ENCODE results near the gene HIPK4.

DNA sequence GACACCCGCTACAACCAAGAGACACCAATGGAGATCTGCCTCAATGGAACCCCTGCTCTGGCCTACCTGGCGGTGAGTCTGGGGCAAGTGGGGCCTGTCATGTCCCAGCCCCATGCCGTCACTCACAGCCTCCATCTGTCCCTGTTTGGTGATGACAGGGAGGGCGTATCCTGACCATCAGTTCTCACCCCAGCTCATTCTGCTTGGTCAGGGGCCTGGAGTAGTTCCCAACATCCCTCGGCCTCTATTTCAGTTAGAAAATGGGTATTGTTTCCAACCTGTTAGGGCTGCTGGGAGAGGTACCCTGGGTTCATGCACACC is 18.2 kb downstream of the HIPK4 start:
- TF ChIP-seq ZNF121 (CRISPR knock-in tag; conservative IDR thresholded peaks at IDR 0.05) (no peak), CTCF (IDR thresholded peaks at IDR 0.05 in 2 of 3, conservative IDR thresholded peaks at IDR 0.05 in 1 of 3; ENCODE audit: insufficient read depth in 2 of 3, low read depth in 1 of 3, low read length in 3 of 3) (no peak), NRF1 (conservative IDR thresholded peaks at IDR 0.05 in 1 of 2, IDR thresholded peaks at IDR 0.05 in 1 of 2) (no peak), CREB1 (IDR thresholded peaks at IDR 0.05) (peak; percentile 42; the same call in 1 of the 2 replicates), CREB1 (CRISPR knock-in tag; IDR thresholded peaks at IDR 0.05) (no peak)

Measured in K562 (cell line).